Fibroblast of lung (primary cell): ENCODE measurements around the gene KCNT2.

Source experiments
- CTCF ChIP-seq, 2 donors: IDR thresholded peaks in 1 of 2; conservative IDR thresholded peaks in 1 of 2; 1 replicate in 1 of 2; 2 replicates in 1 of 2; pipeline ENCODE4 v1.5.1; 2011 to 2012; ENCODE audit warnings: low read length in 2 of 2, control low read depth in 1 of 2, inconsistent platforms in 1 of 2, low read depth in 1 of 2, mild to moderate bottlenecking in 1 of 2
- EZH2 ChIP-seq: IDR thresholded peaks from 2 replicates; pipeline ENCODE4 v1.5.1; 2012; ENCODE audit warnings: low read length, control low read depth, mild to moderate bottlenecking; ENCODE audit errors: missing control alignments

- no peak for TF ChIP-seq CTCF (conservative IDR thresholded peaks at IDR 0.05 in 1 of 2, IDR thresholded peaks at IDR 0.05 in 1 of 2; ENCODE audit: low read depth in 1 of 2, low read length in 2 of 2)
- TF ChIP-seq EZH2, result no peak
Observed at GRCh38 chr1:196181594-196181878, 426.7 kb downstream of the KCNT2 start.
